DMS53 treated with DMSO at 0.1 percent for 48 hours (cell line): Measurements from ENCODE around the gene OPA3.

Source experiments
- DNase-seq: peaks from one replicate; lab custom pipeline; 2025; ENCODE audit not compliant: unreplicated experiment; lab: John Stamatoyannopoulos, UW

The OPA3 gene

DNA sequence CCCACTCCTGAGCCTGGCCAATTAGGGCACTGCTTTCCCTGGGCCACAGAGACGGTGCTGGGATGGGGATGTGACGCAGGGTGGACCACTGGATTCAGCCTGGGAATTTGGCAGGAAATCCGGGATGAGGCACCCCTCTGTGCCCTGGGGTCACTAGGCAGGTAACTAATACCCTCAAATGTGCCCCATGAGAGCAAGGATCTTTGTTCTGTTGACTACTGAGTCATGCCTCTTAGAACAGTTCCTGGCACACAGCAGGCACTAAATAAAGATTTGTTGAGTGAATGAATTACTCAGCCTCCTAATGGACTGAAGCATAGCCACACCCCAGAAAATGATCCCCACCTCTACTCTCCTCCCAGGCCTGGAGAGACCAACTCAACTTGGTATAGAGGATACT lies 15.9 kb downstream of the OPA3 start:
- no peak for DNase-seq

DNA sequence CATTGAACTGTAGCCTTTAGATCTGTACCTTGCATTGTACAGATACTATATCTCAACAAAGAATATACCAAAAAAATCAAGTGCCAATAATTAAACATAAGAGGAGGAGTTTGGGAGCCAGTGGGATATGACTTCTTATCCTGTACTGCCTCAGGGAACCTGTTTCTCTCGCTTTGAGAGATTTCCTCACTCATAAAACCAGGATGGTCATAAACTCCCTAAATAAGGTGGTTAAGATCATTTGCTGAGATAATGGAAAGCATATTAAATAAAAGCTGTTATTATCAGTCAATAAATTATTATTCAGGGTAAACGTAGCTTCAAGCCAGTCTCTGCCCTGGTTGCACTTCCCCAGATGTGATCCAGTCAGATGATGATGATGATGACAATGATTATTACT lies 17.0 kb downstream of the OPA3 start:
- DNase-seq: no peak

DNA sequence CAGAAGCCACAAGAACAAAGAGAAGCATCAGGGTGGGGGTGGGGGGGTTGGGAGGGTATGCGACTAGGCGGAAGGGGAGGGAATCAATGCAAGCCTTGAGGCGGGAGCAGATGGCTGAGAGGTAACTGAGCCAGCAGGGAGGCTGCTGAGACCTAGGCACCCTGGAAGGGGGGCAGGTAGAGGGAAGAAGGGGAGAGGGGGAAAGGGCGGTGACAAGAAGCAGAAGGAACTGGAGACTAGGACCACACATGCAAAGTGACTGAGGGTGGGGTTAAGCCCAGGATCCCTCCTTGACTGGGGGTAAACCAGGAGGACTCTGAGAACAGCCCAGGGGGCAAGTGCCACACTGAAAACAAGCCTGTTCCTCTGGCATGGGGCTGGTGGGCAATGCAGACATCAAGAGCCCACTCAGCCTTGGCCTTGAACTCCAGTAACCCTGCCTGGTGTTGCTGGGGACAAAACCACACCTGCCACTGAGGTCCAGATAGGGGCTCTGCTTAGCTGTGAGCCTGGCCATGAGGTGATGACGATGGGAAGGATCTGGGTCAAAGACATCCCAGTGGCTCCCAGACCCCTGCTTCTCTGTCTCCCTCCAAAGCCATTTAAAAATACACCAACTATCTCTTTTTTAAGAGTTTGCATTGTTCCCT lies 20.3 kb downstream of the OPA3 start:
- DNase-seq: no peak

DNA sequence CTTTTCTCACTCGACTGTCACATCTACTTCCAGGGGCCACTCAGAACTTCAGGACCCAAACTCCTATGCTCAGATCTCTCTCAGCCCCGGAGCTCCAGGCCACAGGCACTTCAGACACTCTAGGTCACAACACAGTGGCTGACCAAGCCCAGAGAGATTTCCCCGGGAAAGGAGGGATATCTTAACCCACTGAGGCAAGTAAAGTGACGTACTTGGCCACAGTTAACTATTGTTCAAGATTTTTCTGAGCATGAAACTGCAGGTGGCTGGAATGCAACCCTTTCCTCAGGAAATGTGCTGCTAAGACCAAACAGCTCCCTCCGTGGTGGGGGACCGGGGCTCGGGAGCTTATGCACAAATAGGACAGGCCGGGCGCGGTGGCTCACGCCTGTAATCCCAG lies 23.9 kb downstream of the OPA3 start:
- no peak for DNase-seq

DNA sequence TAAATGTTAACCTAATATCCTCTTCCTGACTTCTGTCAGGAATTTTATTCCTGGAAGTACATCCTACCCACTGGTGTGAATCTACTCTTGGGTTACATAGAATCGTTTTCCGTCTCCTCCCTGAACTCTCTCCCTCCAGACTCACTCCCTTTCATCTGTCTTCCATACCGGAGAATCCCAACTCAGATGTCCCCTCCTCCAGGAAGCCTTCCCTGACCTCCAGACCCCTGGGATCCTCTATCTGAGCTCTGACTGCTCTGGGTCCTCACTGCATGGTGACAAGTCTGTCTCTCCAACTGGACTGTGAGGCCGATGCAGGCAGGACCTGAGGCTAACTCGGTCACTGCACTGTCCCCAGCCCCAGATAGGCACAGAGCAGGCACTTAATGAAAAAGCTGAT lies 24.6 kb downstream of the OPA3 start:
- DNase-seq: no peak

DNA sequence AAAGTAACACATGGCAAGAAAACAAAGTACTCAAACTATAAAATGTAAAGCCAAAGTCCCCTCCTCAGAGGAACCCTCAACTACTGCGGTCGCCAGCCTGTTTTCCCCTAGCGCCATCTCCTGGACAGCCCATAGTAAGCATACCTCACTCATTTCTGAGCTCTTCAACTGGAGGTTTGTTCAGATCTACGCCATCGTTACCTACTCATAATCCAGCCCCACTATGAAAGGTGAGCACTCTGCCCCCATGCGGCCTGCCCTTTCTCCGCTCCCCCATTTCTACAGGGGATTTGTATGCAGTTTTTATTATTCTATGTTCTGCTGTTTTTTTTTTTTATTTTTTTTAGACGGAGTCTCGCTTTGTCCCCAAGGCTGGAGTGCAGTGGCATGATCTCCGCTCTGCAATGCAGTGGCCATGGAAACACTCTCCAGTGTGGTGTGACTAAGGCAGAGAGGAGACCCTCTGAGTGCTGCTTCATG lies 26.2 kb downstream of the OPA3 start:
- peak; percentile 9 for DNase-seq

DNA sequence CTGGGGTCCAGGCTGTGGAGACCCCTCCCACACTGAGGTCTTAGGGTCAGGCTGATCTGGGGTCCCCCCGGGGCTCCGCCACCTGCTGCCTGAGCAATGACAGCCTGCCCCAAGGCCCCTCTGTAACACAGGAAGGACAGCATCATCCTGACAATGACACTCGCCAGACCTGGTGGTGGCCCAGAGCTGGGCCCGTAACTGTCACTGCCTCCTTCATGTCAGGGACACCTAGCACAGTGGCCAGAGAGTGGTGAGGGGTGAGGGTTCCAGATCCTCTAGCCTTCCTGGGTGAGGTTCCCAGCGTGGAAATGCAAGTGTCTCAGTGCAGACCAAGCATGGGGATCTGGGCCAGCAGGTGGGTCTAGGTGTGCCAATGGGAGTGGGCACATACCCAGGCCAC lies 27.8 kb downstream of the OPA3 start:
- no peak for DNase-seq

DNA sequence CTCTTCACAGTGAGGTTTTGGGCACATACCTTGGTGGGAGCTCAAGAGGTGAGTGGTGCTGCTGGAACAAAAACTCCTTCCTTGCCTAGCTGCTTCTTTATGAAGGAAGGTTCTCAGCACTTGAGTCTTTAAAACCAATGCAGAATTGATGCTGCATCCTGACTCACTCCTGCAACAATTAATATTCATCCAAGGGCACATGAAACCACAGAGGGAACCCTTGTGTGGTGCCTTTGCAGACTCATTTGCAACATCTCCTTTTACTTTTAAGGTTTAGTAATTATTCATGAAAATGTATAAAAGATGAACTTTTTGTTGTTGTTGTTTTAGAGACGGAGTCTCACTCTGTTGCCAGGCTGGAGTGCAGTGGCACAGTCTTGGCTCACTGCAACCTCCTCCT lies 30.1 kb downstream of the OPA3 start:
- DNase-seq: no peak

DNA sequence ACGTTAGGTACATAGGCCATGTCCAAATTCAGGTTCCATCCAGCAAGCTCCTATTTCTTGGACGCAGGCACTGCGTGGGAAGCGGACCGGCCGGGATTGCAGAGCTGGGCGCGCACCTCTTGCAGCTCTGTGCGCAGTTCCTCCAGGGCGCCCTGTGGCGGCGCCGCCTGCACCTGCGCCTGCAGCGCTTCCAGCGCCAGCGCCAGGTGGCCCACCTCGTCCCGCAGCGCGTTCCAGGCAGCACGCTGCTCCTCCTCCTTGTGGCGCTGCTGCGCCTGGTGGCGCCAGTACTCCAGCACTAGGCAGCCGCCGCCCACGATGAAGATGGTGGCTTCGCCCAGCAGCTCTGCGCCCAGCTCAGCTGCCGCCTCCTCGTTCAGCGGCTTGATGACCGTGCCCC lies 31.1 kb downstream of the OPA3 start:
- no peak for DNase-seq

DNA sequence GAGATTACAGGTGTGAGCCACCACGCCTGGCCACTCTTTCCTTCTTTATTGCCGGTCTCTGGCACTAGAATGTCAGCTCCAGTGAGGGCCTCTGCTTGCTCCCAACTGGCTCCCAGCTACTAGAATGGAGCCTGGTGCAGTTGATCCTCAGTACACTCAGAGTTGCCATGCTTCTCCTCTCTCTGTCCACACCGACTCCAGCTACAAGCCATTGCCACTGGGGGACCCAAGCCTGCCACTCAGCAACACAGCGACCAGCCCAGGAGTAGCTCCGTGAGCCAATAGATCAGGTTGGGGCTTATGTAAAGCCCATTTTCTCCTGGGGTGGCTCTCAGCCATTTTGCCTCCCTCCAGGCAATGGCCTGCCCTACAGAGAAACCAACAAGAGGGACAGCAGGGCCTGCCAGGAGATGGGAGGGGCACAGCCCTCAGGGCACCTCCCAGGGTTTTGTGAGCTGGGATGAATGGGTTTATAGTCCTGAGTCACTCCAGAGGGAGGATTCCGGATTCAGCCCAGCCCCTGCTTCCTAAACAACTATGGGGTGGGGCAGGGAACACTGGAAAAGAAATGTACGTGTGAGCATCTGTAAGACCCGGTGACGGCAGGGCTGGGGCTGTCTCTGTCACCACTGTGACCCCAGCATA lies 36.5 kb downstream of the OPA3 start:
- no peak for DNase-seq

DNA sequence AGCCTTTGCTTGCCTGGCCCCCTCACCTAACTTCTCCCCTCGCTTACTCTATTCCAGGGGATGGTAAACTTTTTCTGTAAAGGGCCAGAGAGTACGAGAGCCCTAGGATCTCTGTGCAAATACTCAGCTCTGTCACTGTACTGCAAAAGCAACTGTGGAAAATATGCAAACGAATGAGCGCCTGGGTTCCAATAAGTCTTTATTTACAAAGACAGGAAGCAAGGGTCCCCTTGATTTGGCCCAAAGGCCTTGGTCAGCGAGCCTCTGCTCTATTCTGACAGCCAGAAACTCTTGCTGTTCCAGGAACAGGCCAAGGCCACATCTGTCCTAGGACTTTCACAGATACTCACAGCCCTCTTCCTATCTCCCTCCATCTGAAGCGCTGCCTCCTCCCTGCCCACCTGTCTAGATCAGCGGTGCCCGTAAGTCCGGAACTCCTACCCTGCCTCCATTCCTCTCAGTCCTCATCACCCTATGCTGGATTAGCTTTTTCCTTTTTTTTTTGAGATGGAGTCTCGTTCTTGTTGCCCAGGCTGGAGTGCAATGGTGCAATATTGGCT lies 37.3 kb downstream of the OPA3 start:
- DNase-seq: no peak

DNA sequence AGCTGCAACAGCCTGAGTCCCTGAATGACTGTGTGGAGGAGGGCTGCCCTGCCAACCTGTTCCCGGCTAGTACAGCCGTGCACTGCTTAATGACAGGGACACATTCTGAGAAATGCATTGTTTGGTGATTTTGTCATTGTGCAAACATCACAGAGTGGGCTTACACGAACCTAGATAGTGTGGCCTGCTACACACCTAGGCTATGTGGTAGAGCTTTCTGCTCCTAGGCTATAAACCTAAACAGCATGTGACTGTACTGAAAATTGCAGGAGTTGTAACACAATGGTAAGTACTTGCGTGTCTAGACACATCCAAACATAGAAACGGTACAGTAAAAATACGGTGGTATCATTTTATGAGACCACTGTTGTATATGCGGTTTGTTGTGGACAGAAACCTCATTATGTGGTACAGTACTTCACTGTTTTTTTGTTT lies 42.4 kb downstream of the OPA3 start:
- peak; percentile 0 for DNase-seq

DNA sequence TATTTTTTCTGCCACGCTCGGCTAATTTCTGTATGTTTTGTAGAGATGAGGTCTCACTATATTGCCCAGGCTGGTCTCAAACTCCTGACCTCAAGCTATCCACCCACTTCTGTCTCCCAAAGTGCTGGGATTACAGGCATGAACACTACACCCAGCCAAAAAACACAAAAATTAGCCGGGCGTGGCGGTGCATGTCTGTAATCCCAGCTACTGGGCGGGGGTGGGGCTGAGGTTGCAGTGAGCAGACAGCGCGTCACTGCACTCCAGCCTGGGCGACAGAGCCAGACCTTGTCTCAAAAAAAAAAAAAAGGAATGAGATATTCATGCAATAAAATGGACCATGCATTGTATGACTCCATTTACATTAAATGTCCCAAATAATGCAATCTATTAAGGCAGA lies 45.1 kb downstream of the OPA3 start:
- no peak for DNase-seq

DNA sequence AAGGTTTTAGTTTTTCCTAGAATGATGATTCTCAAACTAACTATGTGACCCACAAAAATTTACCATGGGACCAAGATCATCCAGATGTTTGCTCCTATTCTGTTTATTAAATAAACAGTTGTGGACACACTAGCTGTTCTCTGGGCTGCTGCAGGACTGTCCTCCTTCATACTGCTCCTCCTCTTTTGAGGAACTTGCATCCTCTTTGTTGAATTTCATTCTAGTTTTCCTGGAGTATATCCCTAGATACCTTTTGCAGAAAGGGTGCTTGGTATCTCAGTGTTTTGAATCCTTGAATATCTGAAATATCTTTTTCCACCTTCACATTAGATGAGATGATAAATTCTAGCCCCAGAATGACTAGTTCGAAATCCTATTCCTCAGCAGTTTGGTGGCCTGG lies 53.3 kb downstream of the OPA3 start:
- DNase-seq: no peak

DNA sequence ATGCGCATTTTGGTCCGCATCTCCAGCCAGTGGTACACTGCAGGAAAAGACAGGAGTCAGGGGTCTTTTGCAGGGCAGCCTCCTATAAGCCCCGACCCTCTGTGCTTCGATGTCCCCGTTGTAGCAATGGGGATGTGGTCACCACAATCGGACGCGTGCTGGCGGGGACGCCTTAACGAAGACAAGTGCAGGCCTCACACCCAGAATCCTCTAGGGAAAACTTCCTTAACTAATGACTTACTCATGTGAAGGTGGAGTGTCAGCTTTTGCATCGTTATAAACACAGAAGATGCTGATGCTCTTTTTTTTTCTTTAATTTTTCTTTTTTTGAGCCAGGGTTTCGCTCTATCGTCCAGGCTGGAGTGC lies 55.2 kb downstream of the OPA3 start:
- DNase-seq: no peak

DNA sequence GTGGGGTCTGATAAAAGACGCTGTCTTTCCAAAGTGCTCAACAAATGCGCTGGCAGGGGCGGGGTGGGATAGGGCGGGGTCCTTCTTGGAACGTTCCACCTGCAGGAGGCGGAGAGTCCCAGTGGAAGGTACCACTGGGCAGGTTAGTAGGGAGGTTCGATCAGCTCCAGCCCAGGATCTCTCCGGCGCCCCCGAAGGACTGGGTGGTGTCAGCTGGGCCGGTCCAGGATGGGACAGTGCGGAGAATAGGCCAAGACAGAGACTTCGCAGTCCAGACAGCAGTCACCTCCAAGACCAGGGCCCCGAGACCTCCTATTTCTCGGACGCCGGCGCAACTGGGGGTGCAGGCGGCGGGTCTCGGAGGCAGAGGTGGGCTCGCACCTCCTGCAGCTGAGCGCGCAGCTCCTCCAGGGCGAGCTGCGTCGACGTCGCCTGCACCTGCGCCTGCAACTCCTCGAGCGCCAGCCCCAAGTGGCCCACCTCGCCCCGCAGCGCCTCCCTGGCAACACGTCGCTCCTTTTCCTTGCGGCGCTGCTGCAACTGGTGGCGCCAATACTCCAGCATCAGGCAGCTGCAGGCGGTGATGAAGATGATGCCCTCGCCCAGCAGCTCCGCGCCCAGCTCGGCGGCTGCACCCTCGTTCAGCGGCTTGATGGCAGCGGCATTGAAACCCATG lies 55.7 kb downstream of the OPA3 start:
- peak; percentile 1 for DNase-seq

DNA sequence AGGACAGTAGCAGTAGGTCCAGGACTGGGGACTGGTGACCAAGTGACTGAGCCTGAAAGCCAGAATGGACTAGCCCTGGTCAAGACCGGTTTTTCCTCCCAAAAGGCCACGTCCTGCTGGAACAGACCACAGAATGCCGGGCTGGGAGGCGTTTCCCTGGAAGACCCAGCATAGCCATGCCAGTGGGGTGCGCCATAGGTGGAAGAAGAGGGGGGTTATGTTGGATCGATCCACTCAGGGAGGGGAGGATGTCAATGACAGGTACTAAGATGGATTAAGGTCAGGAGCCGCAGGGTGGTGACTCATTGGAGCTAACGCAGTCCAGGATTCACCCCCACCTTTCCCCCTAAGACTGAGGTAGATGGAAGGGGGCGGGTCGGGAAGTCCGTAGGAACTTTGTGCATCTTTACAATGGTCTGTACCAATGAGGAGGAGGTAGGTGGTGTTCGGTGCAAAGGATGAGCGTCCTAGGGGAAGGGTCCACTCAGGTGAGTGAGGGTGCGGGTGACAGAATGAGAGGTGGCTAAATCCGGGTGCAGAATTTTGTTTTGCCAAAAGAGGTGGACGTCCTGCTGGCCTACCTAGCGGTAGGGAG lies 56.4 kb downstream of the OPA3 start:
- peak; percentile 30 for DNase-seq

DNA sequence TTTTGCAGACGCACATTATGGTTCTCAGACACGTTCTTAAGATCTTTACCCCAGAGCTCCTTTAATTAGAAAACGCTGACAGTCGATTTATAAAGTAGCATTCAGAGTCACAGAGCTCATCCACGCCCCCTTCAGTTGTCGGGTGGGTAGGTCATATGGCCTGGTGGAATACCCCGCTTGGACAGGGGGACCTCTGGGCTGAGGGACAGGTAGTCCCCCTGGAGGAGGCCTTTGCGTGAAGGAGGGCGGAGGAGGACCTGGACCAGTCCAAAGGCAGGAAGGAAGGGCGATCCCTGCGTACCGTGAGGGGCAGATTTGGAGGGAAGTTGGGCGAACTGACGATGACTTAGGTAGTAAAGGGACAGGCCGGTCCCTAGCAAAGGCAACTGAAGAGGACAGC lies 56.9 kb downstream of the OPA3 start:
- DNase-seq: no peak

DNA sequence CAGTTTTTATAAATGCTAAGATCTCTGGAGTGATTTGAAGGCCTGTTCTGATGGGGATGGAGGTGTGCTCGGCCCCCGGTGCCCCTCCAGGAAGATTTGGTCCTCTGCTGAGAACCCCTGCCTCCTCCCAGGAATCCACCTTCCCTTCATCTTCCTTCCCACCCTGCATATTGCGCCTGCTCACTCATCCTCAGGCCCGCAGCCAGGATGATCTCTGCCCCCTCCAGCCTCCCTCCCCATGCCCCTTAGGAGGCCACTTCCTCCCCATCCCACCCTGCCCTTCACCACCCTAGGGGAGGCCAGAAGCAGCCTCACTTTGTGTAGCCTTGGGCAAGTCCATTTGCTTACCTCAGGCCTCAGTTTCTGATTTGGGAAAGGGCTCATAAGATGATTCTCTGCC lies 57.6 kb downstream of the OPA3 start:
- no peak for DNase-seq

DNA sequence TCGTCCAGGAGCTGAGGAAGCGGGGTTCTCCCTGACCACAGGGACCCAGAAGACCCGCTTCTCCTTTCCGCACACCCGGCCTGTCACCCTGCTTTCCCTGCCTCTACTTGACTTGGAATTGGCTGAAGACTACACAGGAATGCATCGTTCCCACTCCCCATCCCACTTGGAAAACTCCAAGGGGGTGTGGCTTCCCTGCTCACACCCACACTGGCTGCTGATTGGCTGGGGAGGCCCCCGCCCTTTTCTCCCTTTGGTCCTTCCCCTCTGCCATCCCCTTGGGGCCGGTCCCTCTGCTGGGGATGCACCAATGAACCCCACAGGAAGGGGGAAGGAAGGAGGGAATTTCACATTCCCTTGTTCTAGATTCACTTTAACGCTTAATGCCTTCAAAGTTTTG lies 58.5 kb downstream of the OPA3 start:
- peak; percentile 13 for DNase-seq

DNA sequence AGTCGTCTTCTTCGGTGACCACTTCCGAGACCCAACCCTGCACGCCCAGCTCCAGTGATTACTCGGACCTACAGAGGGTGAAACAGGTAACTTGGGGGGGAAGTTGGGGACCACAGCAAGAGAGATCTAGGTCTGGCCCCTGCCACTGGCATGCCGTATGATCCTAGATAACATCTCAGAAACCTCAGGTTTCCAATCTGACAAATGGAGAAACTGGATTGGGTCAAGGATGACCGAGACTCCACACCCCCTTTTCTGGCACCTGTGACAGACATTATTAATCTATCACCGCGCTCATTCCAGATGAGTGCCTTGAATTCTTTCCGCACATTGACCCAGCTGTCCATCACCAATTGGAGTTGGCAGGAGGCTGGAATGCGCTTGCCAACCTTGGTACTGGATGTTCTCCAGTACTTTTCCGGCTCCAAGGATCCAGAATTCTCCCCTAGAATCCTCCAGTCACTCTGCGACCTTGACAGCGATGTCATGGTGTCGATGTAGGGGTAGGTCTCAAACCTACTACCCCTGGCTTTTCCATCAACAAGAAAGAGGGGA lies 60.0 kb downstream of the OPA3 start:
- DNase-seq: no peak
